ENCODE measurements around the gene THSD7B.
"Not testable (repeated sequence)": the region's sequence is repeated elsewhere in the genome, so short reads cannot be mapped to it uniquely, and the experiment has no call there.

Gene THSD7B

DNA sequence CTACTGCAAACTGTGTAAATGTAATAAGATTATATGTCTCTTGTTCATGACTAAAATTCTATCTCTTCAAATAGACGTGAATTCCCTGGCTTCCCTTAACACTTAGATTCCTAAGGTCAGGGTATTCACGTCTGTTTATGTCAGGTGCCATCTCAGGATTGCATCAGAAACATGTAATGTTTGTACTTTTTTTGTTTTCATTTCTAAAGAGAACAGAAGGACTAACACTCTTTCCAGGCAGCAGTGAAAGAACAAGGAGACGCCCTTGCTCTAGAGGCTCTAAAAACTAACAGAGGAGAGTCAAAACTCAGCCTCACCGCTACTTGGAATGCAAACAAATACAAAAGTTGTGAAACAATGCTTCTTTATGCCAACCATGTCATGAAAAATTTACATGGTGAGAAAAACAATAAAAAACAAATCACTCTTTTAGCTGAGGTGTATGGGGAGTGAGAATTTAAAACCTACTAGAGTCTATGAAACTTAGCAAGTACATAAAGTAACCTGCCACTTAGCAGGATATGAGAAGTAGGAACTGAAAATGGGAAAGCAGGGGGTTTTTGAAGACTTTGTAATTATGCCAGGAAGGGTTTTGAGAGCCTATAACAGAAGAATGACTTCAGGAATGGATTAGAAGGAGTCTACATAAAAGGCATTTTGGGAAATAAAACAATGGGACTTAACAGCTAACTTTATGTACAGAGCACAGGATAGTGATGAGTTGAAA, 522.7 kb downstream of the THSD7B start:
- Histone ChIP-seq H3K4me3 (no peak overlapping the region), H3K9me3 (ENCODE audit: low read depth, low read length) (no peaks in the 10 kb centered on the region), H3K36me3 (ENCODE audit: insufficient read depth, low read length) (no peaks in the 10 kb centered on the region), H3K27ac (no peak overlapping the region), H3K9ac (ENCODE audit: insufficient read length) (no peak overlapping the region)
- no peak for DNase-seq (ENCODE audit: low read depth, low spot score)
- no peak for TF ChIP-seq POLR2AphosphoS5 (IDR thresholded peaks at IDR 0.05; ENCODE audit: borderline replicate concordance, low read depth, low read length)
- TF ChIP-seq EZH2 (IDR thresholded peaks at IDR 0.05) = no peak
- TF ChIP-seq FOXP2 (optimal IDR thresholded peaks at IDR 0.05; ENCODE audit: control extremely low read depth, extremely low read length, insufficient read depth) = no peak

DNA sequence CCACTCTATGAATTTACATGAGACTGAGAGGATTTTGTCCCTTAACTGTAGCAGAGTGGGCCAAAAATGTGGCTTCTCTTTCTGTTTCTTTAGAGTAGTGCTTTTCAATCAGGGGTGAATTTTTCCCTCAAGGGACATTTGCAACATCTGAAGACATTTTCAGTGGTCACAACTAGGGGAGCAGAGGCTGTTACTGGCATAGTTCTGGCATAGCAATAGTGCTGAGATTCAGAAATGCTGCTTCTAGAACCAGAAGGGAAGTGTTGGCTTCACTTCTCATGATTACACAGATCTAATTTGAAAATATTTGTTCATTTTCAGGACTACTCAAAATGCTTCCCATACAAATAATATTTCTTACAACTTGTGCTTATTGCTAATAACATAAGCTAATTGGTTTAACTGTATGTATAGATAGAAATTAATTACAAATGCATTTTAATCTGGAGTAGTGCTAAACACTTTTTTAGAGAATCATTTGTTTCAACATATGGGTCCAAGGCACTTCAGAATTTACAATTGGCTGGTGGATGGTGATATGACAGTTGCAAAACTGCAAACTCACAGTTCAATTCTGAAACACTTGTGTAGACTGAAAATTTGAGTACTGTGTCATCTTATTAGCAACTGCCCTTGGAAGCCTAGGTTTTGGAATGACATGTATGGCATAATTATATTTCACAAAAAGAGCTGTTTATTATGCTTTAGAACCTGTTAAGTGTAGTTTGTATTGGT, 526.7 kb downstream of the THSD7B start:
- no peak for DNase-seq (ENCODE audit: low read depth, low spot score)
- H3K4me3 ChIP-seq = no peak overlapping the region
- no peak overlapping the region for H3K27ac ChIP-seq
- no peak overlapping the region for H3K9ac ChIP-seq (ENCODE audit: insufficient read length)
- TF ChIP-seq EZH2 (IDR thresholded peaks at IDR 0.05) (no peak), FOXP2 (optimal IDR thresholded peaks at IDR 0.05; ENCODE audit: control extremely low read depth, extremely low read length, insufficient read depth) (no peak)
- H3K36me3 ChIP-seq (ENCODE audit: insufficient read depth, low read length) = no peaks in the 10 kb centered on the region
- H3K9me3 ChIP-seq (ENCODE audit: low read depth, low read length) = no peaks in the 10 kb centered on the region

DNA sequence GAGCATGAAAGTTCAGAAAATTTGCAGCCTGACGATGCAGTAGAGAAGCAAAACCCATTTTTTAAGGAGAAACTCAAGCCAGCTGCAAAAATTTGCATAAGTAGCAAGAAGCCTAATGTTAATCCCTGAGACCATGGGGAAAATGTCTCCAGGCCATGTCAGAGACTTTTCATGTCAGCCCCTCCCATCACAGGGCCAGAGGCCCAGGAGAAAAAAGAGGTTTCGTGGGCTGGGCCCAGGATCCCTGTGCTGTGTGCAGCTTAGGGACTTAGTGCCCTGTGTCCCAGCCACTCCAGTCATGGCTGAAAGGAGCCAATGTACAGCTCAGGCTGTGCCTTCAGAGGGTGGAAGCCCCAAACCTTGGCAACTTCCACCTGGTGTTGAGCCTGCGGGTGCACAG, 533.0 kb downstream of the THSD7B start:
- Histone ChIP-seq H3K9me3 (ENCODE audit: low read depth, low read length) (no peaks in the 10 kb centered on the region), H3K4me3 (no peak overlapping the region), H3K36me3 (ENCODE audit: insufficient read depth, low read length) (no peaks in the 10 kb centered on the region), H3K9ac (ENCODE audit: insufficient read length) (no peak overlapping the region), H3K27ac (no peak overlapping the region)
- TF ChIP-seq FOXP2 (optimal IDR thresholded peaks at IDR 0.05; ENCODE audit: control extremely low read depth, extremely low read length, insufficient read depth) (no peak), POLR2AphosphoS5 (IDR thresholded peaks at IDR 0.05; ENCODE audit: borderline replicate concordance, low read depth, low read length) (no peak)
- DNase-seq (ENCODE audit: low read depth, low spot score) = no peak

DNA sequence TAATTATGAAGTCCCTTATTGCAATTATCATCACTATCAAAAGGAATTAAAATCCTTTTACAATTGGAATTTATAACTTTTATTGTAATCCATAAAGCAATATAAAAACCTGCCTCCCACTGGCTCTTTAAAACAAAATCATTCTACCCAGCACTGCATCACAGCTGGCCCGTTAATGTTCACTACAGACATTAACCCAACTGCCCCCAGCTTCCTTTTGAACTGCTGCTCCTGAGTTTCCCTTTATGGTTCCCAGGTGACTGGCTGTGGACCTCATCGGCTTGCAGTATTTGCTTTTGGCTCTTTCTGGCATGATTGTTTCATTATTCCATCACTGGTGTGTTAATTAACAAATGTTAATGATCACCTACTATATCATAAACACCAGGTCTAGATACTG, 535.6 kb downstream of the THSD7B start:
- Histone ChIP-seq H3K27ac (no peak overlapping the region), H3K36me3 (ENCODE audit: insufficient read depth, low read length) (no peaks in the 10 kb centered on the region), H3K4me3 (no peak overlapping the region), H3K9me3 (ENCODE audit: low read depth, low read length) (no peaks in the 10 kb centered on the region), H3K9ac (ENCODE audit: insufficient read length) (no peak overlapping the region)
- no peak for TF ChIP-seq POLR2AphosphoS5 (IDR thresholded peaks at IDR 0.05; ENCODE audit: borderline replicate concordance, low read depth, low read length)
- no peak for TF ChIP-seq FOXP2 (optimal IDR thresholded peaks at IDR 0.05; ENCODE audit: control extremely low read depth, extremely low read length, insufficient read depth)
- TF ChIP-seq EZH2 (IDR thresholded peaks at IDR 0.05) = no peak
- DNase-seq (ENCODE audit: low read depth, low spot score) = no peak

DNA sequence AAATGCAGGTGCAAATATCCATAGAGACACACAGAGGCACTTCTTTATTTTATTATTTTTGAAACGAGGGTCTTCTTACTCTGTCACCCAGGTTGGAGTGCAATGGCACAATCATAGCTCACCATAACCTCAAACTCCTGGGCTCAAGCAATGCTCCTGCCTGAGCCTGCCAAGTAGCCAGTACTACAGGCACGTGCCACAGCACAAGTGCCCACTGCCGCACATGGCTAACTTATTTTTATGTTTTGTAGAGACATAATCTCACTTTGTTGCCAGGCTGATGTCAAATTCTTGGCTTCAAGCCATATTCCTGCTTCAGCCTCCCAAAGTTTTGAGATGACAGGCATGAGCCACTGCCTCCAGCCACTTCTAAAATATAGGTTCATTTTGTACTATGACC, 537.6 kb downstream of the THSD7B start:
- no peak for DNase-seq (ENCODE audit: low read depth, low spot score)
- Histone ChIP-seq H3K4me3 (no peak overlapping the region), H3K9me3 (ENCODE audit: low read depth, low read length) (no peaks in the 10 kb centered on the region), H3K27ac (no peak overlapping the region), H3K36me3 (ENCODE audit: insufficient read depth, low read length) (no peaks in the 10 kb centered on the region), H3K9ac (ENCODE audit: insufficient read length) (no peak overlapping the region)
- TF ChIP-seq EZH2 (IDR thresholded peaks at IDR 0.05) = no peak
- TF ChIP-seq FOXP2 (optimal IDR thresholded peaks at IDR 0.05; ENCODE audit: control extremely low read depth, extremely low read length, insufficient read depth) = no peak
- TF ChIP-seq POLR2AphosphoS5 (IDR thresholded peaks at IDR 0.05; ENCODE audit: borderline replicate concordance, low read depth, low read length) = no peak

DNA sequence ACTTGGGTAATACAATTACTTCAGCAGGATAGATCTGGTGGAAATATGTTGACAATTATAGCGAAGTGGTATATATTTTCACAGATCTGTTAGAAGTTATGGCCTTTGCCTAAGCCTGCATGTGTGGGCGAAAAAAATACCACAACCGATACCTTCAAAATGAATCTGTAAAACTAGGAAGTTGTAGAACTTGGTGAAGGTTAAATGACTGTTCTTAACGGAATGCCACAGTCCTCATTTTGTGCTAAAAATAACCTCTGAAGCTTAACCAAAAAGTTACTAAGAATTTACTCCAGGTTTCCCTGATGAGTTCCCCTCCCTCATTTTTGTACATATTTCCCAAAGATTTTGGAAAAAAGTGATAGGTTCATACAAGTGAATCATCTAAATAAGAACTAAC, 550.7 kb downstream of the THSD7B start:
- Histone ChIP-seq H3K9ac (ENCODE audit: insufficient read length) (no peak overlapping the region), H3K27ac (no peak overlapping the region), H3K9me3 (ENCODE audit: low read depth, low read length) (no peaks in the 10 kb centered on the region), H3K36me3 (ENCODE audit: insufficient read depth, low read length) (no peaks in the 10 kb centered on the region), H3K4me3 (no peak overlapping the region)
- TF ChIP-seq EZH2 (IDR thresholded peaks at IDR 0.05) (no peak), POLR2AphosphoS5 (IDR thresholded peaks at IDR 0.05; ENCODE audit: borderline replicate concordance, low read depth, low read length) (no peak), FOXP2 (optimal IDR thresholded peaks at IDR 0.05; ENCODE audit: control extremely low read depth, extremely low read length, insufficient read depth) (no peak)
- no peak for DNase-seq (ENCODE audit: low read depth, low spot score)

DNA sequence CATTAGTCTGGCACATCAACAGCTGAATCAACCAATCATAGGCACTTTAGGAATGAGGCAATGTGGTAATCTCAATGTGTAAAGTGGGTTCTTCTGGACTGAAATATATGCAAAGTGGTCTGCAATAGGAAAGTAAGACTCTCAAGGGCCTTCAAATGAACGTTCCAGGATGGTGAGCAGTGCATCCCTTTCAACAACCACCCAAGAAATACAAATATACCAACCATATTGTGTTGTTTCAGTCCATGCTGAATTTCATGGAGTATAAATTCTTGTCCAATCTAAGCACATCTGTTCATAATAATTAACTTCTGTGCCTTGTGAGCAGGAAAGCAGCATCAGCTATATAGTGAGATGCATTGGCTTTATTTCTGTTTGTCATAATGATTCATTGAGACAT, 556.2 kb downstream of the THSD7B start:
- no peak for TF ChIP-seq FOXP2 (optimal IDR thresholded peaks at IDR 0.05; ENCODE audit: control extremely low read depth, extremely low read length, insufficient read depth)
- no peak for TF ChIP-seq EZH2 (IDR thresholded peaks at IDR 0.05)
- TF ChIP-seq POLR2AphosphoS5 (IDR thresholded peaks at IDR 0.05; ENCODE audit: borderline replicate concordance, low read depth, low read length) = no peak
- H3K27ac ChIP-seq = no peak overlapping the region
- no peak for DNase-seq (ENCODE audit: low read depth, low spot score)
- H3K9me3 ChIP-seq (ENCODE audit: low read depth, low read length) = no peaks in the 10 kb centered on the region
- no peak overlapping the region for H3K9ac ChIP-seq (ENCODE audit: insufficient read length)
- H3K36me3 ChIP-seq (ENCODE audit: insufficient read depth, low read length) = no peaks in the 10 kb centered on the region
- H3K4me3 ChIP-seq = no peak overlapping the region

DNA sequence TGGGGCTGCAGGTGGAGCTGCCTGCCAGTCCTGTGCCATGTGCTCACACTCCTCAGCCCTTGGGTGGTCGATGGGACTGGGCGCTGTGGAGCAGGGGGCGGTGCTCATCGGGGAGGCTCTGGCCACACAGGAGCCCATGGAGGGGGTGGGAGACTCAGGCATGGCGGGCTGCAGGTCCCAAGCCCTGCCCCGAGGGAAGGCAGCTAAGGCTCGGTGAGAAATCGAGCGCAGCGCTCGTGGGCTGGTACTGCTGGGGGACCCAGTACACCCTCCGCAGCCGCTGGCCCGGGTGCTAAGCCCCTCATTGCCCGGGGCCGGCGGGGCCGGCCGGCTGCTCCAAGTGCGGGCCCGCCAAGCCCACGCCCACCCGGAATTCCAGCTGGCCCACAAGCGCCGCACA, 566.2 kb downstream of the THSD7B start:
- H3K9ac ChIP-seq (ENCODE audit: insufficient read length); DNase-seq (ENCODE audit: low read depth, low spot score); H3K9me3 ChIP-seq (ENCODE audit: low read depth, low read length); H3K36me3 ChIP-seq (ENCODE audit: insufficient read depth, low read length); H3K4me3 ChIP-seq; H3K27ac ChIP-seq: not testable (repeated sequence)
